GM12878 (cell line): Measurements from ENCODE around the gene KRT81. TPM values are rescaled to one million over a fixed set of nuclear protein-coding genes. Genes with fewer than 3 reads are reported as not detected.

Experiments used
- ATAC-seq: fragments of 200-7000 bp; cut with Tn5 transposase; 3 replicates; pipeline ENCODE4 v1.9.1; 2020; ENCODE audit warnings: mild to moderate bottlenecking, moderate library complexity
- BruUV-seq: library from RNA; stranded (reverse); fragments of 400-500 nt; replicated peaks from 2 replicates; lab custom pipeline; 2021; lab: Mats Ljungman, UMichigan
- CTCF ChIA-PET: fragments of 300-600 bp; sonication (Branson Sonifier 250); formaldehyde crosslinking; extraction: SDS; loops from one replicate; lab custom pipeline; 2021; ENCODE audit warnings: inconsistent platforms; lab: Yijun Ruan, JAX
- POLR2A ChIA-PET: fragments of 350-600 bp; formaldehyde crosslinking; extraction: SDS; loops from one replicate; lab custom pipeline; 2021; ENCODE audit warnings: inconsistent platforms; lab: Charles Lee
- RAD21 ChIA-PET: fragments of 300-600 bp; sonication (Branson Sonifier 250); formaldehyde crosslinking; loops from one replicate; lab custom pipeline; 2023; ENCODE audit warnings: antibody characterized with exemption; ENCODE audit not compliant: unreplicated experiment; lab: Charles Lee
- SMC1A ChIA-PET: fragments of 300-600 bp; sonication (Branson Sonifier 250); formaldehyde crosslinking; loops from one replicate; lab custom pipeline; 2023; ENCODE audit not compliant: unreplicated experiment, uncharacterized antibody; lab: Charles Lee
- DNase-seq: peaks from one replicate; pipeline ENCODE4 v3.0.0-alpha.2; 2011; ENCODE audit warnings: low read depth, low spot score
- FAIRE-seq: peaks from 3 replicates; lab custom pipeline; 2011; peaks lifted over from hg19 to GRCh38; lab: Jason Lieb, UNC
- H2AFZ ChIP-seq: 2 replicates; pipeline ENCODE4 v1.6.0; 2011; ENCODE audit warnings: low read depth, low read length, control low read depth; ENCODE audit not compliant: control insufficient read depth
- H3K27ac ChIP-seq: 2 replicates; pipeline ENCODE4 v1.5.1; 2011; ENCODE audit warnings: control low read depth; ENCODE audit not compliant: control insufficient read depth, insufficient read depth
- H3K27me3 ChIP-seq, 2 experiments: replicated peaks in 1 of 2; 2 replicates each; pipeline versions ENCODE4 v1.6.0 to v1.6.1; 2011; ENCODE audit warnings: low read length in 1 of 2; ENCODE audit not compliant: control insufficient read depth in 2 of 2, insufficient read depth in 2 of 2
- H3K36me3 ChIP-seq, 2 experiments: 2 replicates each; pipeline ENCODE4 v1.5.1; 2011; ENCODE audit warnings: low read length in 1 of 2; ENCODE audit not compliant: control insufficient read depth in 2 of 2, insufficient read depth in 2 of 2
- H3K4me1 ChIP-seq: 2 replicates; pipeline ENCODE4 v1.6.1; 2011; ENCODE audit warnings: mild to moderate bottlenecking, low read length, moderate library complexity, mixed read lengths; ENCODE audit not compliant: control insufficient read depth, insufficient read depth
- H3K4me2 ChIP-seq: 2 replicates; pipeline ENCODE4 v1.6.0; 2011; ENCODE audit warnings: control low read depth; ENCODE audit not compliant: control insufficient read depth, insufficient read depth
- H3K4me3 ChIP-seq: fragments of 200-600 bp; sonication (generic); 2 replicates; pipeline ENCODE4 v1.5.1; 2016
- H3K79me2 ChIP-seq: 2 replicates; pipeline ENCODE4 v1.6.0; 2011; ENCODE audit warnings: low read length; ENCODE audit not compliant: control insufficient read depth, insufficient read depth
- H3K9ac ChIP-seq: 2 replicates; pipeline ENCODE4 v1.8.0; 2011; ENCODE audit warnings: low read length, control low read depth, mixed read lengths; ENCODE audit not compliant: control insufficient read depth, insufficient read depth
- H3K9me3 ChIP-seq: replicated peaks from 3 replicates; pipeline ENCODE4 v1.5.1; 2011; ENCODE audit warnings: mild to moderate bottlenecking, low read length; ENCODE audit not compliant: control insufficient read depth, insufficient read depth
- H4K20me1 ChIP-seq: 2 replicates; pipeline ENCODE4 v1.6.0; 2011; ENCODE audit not compliant: control insufficient read depth, insufficient read depth
- CBX5 ChIP-seq: sonication (generic); IDR thresholded peaks from 2 replicates; pipeline ENCODE4 v1.6.1; 2016; ENCODE audit warnings: low read depth, moderate library complexity, mild to moderate bottlenecking, inconsistent platforms
- CHD2 ChIP-seq: IDR thresholded peaks from 2 replicates; pipeline ENCODE4 v1.6.1; 2011; ENCODE audit warnings: low read depth, low read length, improper control_type of control experiment, borderline replicate concordance
- HDGF ChIP-seq: fragments of 450-650 bp; IDR thresholded peaks from 2 replicates; pipeline ENCODE4 v1.6.1; 2016; ENCODE audit warnings: antibody characterized with exemption
- IRF4 ChIP-seq: IDR thresholded peaks from 2 replicates; pipeline ENCODE4 v1.6.1; 2011; ENCODE audit warnings: low read depth, low read length
- JUND ChIP-seq: IDR thresholded peaks from 2 replicates; pipeline ENCODE4 v1.6.1; 2012; ENCODE audit warnings: low read depth, mild to moderate bottlenecking, low read length, improper control_type of control experiment, moderate library complexity
- MEF2B ChIP-seq: fragments of 450-650 bp; IDR thresholded peaks from 2 replicates; pipeline ENCODE4 v1.6.1; 2018; ENCODE audit warnings: mild to moderate bottlenecking, moderate library complexity; ENCODE audit not compliant: partially characterized antibody, poor library complexity, severe bottlenecking
- MYB ChIP-seq: fragments of 150-350 bp; IDR thresholded peaks from 2 replicates; pipeline ENCODE4 v1.6.1; 2014; ENCODE audit warnings: mild to moderate bottlenecking, low read depth, low read length, borderline replicate concordance
- MYC ChIP-seq: IDR thresholded peaks from 2 replicates; pipeline ENCODE4 v1.6.1; 2011; ENCODE audit warnings: mild to moderate bottlenecking, low read length, moderate library complexity, inconsistent platforms; ENCODE audit not compliant: insufficient read depth, insufficient replicate concordance, insufficient read length, severe bottlenecking
- NFXL1 ChIP-seq: fragments of 450-650 bp; IDR thresholded peaks from 2 replicates; pipeline ENCODE4 v1.6.1; 2017; ENCODE audit warnings: antibody characterized with exemption, mild to moderate bottlenecking, borderline replicate concordance
- NFYA ChIP-seq: IDR thresholded peaks from 2 replicates; pipeline ENCODE4 v1.6.1; 2011; ENCODE audit warnings: low read depth, mild to moderate bottlenecking, low read length, improper control_type of control experiment, borderline replicate concordance
- RELA ChIP-seq: fragments of 450-650 bp; IDR thresholded peaks from 2 replicates; pipeline ENCODE4 v1.8.0; 2014; ENCODE audit warnings: borderline replicate concordance; ENCODE audit not compliant: partially characterized antibody
- WRNIP1 ChIP-seq: IDR thresholded peaks from 2 replicates; pipeline ENCODE4 v1.6.1; 2011; ENCODE audit warnings: low read depth, low read length, improper control_type of control experiment, borderline replicate concordance
- ZNF274 ChIP-seq: IDR thresholded peaks from one replicate; pipeline ENCODE4 v1.8.0; 2011; ENCODE audit not compliant: insufficient read length, insufficient read depth
- WGBS: methylation state at CpG from one replicate; pipeline ENCODE4 v1.1.6; 2016; ENCODE audit warnings: low lambda C conversion rate; ENCODE audit not compliant: insufficient replicate concordance, insufficient coverage; ENCODE audit errors: missing lambda C conversion rate; 5-methylcytosine and 5-hydroxymethylcytosine counted together
- in situ Hi-C: fragments of 300-500 bp; cut with MboI; formaldehyde crosslinking; loops from 9 replicates; pipeline ENCODE4 v1.14.3; 2018; ENCODE audit warnings: mixed read lengths
- intact Hi-C: fragments of 100-400 bp; cut with micrococcal nuclease; formaldehyde crosslinking; loops from one replicate; pipeline ENCODE4 v1.14.2; 2022; ENCODE audit not compliant: unreplicated experiment
- polyA plus RNA-seq, 11 experiments: library from polyadenylated mRNA; depleted of rRNA in 4 of 11; unstranded in 6 of 11; stranded (reverse) in 5 of 11; fragments of >200 nt; fragmentation: Nextera tagmentation in 4 of 11; fragmentation: Illumina TruSeq in 1 of 11; extraction: Ambion mirVana in 4 of 11; extraction: Trizol in 1 of 11; gene quantifications; 1 replicate in 1 of 11; 2 replicates in 10 of 11; pipeline versions ENCODE4 v1.2.1 to v1.2.3, GENCODE V29; 2011 to 2016; ENCODE audit warnings: inconsistent platforms in 2 of 11, missing spikeins in 2 of 11, low read depth in 1 of 11
- total RNA-seq, 4 experiments: library from RNA; depleted of rRNA in 3 of 4; stranded (reverse); fragments of >200 nt in 3 of 4; fragmentation: Illumina TruSeq in 1 of 4; extraction: Trizol in 1 of 4; gene quantifications; 2 replicates each; pipeline versions ENCODE4 v1.2.1 to v1.2.3, GENCODE V29; 2013 to 2021
- TF ChIP-seq, protein P1 (sequence below): fragments of 450-650 bp; IDR thresholded peaks from 2 replicates; pipeline ENCODE4 v1.6.1; 2017; ENCODE audit warnings: mild to moderate bottlenecking, low read depth, inconsistent platforms; ENCODE audit not compliant: poor library complexity, severe bottlenecking
- TF ChIP-seq, protein P2 (sequence below): IDR thresholded peaks from 2 replicates; pipeline ENCODE4 v1.6.1; 2011; ENCODE audit warnings: borderline replicate concordance, low read depth, mild to moderate bottlenecking, moderate library complexity, low read length; ENCODE audit not compliant: insufficient read depth, poor library complexity, severe bottlenecking
- TF ChIP-seq, protein P3 (sequence below): fragments of 450-650 bp; IDR thresholded peaks from 2 replicates; pipeline ENCODE4 v1.6.1; 2018; ENCODE audit warnings: mild to moderate bottlenecking, low read depth, moderate library complexity; ENCODE audit not compliant: partially characterized antibody

Gene KRT81
- total and polyA plus RNA-seq, 10 of the 15 experiments (the other 5 are each of a cell fraction or from before 2014, with no cell fraction given) = 0.05 to 0.15 TPM; not detected in 8

DNA sequence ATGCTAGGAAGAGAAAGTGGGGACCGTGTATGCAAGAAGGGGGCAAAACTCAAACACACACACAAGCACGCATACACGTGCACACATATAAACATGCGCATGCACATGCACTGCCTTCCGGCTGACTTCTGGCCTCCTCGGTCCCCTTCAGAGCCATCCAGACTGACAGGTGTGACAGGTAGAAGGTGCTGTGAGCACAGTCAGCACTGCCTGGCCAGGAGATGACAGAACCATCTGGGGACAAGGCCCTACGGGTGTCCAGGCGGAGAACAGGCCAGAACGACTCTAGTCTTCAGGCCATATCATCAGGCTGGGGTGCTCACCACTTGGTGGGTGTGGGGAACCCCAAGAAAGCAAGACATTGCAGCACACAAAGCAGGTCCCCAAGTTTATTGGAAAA lies 22.6 kb upstream of the KRT81 start:
- Histone ChIP-seq H3K79me2 (no peaks in the 10 kb centered on the region), H3K36me3 (no peaks in the 10 kb centered on the region), H3K4me1 (no peaks in the 10 kb centered on the region), H3K27ac (no peak overlapping the region), H3K27me3 (peaks cover 7 to 17% of the 10 kb centered on the region in 2 experiments; a peak in 3 of 4 replicates), H3K9ac (no peak overlapping the region), H3K9me3 (no peaks in the 10 kb centered on the region), H3K4me3 (no peak overlapping the region), H2AFZ (no peak overlapping the region), H4K20me1 (no peaks in the 10 kb centered on the region), H3K4me2 (no peak overlapping the region)
- DNase-seq (no peak), ATAC-seq (no peak), FAIRE-seq (no peak)
- CTCF ChIA-PET = interaction anchor here (1.4 kb wide), 1 partner anchor 35 kb away, joined by 4 read pairs; no protein-coding TSS in a partner anchor
- SMC1A ChIA-PET = no interaction called here
- in situ Hi-C loops = no loop called here
- 27% methylated on average over 9 of the region's 9 CpGs for WGBS
- POLR2A ChIA-PET = no interaction called here
- intact Hi-C loops = no loop called here
- BruUV-seq = no TSS peak
- RAD21 ChIA-PET = no interaction called here
- TF ChIP-seq, protein P1, sequence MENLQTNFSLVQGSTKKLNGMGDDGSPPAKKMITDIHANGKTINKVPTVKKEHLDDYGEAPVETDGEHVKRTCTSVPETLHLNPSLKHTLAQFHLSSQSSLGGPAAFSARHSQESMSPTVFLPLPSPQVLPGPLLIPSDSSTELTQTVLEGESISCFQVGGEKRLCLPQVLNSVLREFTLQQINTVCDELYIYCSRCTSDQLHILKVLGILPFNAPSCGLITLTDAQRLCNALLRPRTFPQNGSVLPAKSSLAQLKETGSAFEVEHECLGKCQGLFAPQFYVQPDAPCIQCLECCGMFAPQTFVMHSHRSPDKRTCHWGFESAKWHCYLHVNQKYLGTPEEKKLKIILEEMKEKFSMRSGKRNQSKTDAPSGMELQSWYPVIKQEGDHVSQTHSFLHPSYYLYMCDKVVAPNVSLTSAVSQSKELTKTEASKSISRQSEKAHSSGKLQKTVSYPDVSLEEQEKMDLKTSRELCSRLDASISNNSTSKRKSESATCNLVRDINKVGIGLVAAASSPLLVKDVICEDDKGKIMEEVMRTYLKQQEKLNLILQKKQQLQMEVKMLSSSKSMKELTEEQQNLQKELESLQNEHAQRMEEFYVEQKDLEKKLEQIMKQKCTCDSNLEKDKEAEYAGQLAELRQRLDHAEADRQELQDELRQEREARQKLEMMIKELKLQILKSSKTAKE = no peak
- TF ChIP-seq RELA (no peak), WRNIP1 (no peak), ZNF274 (no peak), CBX5 (no peak), MEF2B (no peak), NFYA (no peak), IRF4 (no peak), HDGF (no peak), MYC (no peak), JUND (no peak), MYB (no peak), CHD2 (no peak), NFXL1 (no peak)
- TF ChIP-seq, protein P2, sequence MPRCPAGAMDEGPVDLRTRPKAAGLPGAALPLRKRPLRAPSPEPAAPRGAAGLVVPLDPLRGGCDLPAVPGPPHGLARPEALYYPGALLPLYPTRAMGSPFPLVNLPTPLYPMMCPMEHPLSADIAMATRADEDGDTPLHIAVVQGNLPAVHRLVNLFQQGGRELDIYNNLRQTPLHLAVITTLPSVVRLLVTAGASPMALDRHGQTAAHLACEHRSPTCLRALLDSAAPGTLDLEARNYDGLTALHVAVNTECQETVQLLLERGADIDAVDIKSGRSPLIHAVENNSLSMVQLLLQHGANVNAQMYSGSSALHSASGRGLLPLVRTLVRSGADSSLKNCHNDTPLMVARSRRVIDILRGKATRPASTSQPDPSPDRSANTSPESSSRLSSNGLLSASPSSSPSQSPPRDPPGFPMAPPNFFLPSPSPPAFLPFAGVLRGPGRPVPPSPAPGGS = no peak
- TF ChIP-seq, protein P3, sequence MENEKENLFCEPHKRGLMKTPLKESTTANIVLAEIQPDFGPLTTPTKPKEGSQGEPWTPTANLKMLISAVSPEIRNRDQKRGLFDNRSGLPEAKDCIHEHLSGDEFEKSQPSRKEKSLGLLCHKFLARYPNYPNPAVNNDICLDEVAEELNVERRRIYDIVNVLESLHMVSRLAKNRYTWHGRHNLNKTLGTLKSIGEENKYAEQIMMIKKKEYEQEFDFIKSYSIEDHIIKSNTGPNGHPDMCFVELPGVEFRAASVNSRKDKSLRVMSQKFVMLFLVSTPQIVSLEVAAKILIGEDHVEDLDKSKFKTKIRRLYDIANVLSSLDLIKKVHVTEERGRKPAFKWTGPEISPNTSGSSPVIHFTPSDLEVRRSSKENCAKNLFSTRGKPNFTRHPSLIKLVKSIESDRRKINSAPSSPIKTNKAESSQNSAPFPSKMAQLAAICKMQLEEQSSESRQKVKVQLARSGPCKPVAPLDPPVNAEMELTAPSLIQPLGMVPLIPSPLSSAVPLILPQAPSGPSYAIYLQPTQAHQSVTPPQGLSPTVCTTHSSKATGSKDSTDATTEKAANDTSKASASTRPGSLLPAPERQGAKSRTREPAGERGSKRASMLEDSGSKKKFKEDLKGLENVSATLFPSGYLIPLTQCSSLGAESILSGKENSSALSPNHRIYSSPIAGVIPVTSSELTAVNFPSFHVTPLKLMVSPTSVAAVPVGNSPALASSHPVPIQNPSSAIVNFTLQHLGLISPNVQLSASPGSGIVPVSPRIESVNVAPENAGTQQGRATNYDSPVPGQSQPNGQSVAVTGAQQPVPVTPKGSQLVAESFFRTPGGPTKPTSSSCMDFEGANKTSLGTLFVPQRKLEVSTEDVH = no peak
